ENCODE data around the gene CFAP210.

Gene CFAP210

GRCh38 chr2:169694113-169694893 lies at the start of gene CFAP210, which contains the start of gene PHOSPHO2:
CFAP210 (minus strand) TSS chr2:169694405; CDS start chr2:169694327, 78 bp downstream.
PHOSPHO2 (plus strand) TSS chr2:169694469; CDS start chr2:169700972, 6,503 bp downstream.
- peak; percentile 94 for DNase-seq (ENCODE audit: low spot score)

- DNase-seq (ENCODE audit: low spot score), result no peak
Observed at GRCh38 chr2:169743549-169743948, 49.3 kb upstream of the CFAP210 start.

- DNase-seq (ENCODE audit: low spot score), result no peak
Observed at GRCh38 chr2:169739351-169739750, 45.1 kb upstream of the CFAP210 start.

GRCh38 chr2:169738566-169739229 lies 44.5 kb upstream of the CFAP210 start:
- DNase-seq (ENCODE audit: low spot score), result no peak

GRCh38 chr2:169736902-169737301 lies 42.7 kb upstream of the CFAP210 start:
- no peak for DNase-seq (ENCODE audit: low spot score)

- DNase-seq (ENCODE audit: low spot score), result no peak
Observed at GRCh38 chr2:169735623-169736022, 41.4 kb upstream of the CFAP210 start.

- peak; percentile 23 for DNase-seq (ENCODE audit: low spot score)
Observed at GRCh38 chr2:169734169-169734847, 40.1 kb upstream of the CFAP210 start.

- DNase-seq (ENCODE audit: low spot score), result peak; percentile 7
Observed at GRCh38 chr2:169732583-169733358, 38.6 kb upstream of the CFAP210 start.

GRCh38 chr2:169732075-169732474 lies 37.9 kb upstream of the CFAP210 start:
- no peak for DNase-seq (ENCODE audit: low spot score)

GRCh38 chr2:169729274-169729605 lies 35.0 kb upstream of the CFAP210 start:
- no peak for DNase-seq (ENCODE audit: low spot score)

GRCh38 chr2:169727065-169727464 lies 32.9 kb upstream of the CFAP210 start:
- DNase-seq (ENCODE audit: low spot score), result no peak

- no peak for DNase-seq (ENCODE audit: low spot score)
Observed at GRCh38 chr2:169721016-169721415, 26.8 kb upstream of the CFAP210 start.

- no peak for DNase-seq (ENCODE audit: low spot score)
Observed at GRCh38 chr2:169718930-169719504, 24.8 kb upstream of the CFAP210 start.

- DNase-seq (ENCODE audit: low spot score), result no peak
Observed at GRCh38 chr2:169717691-169718063, 23.5 kb upstream of the CFAP210 start.

GRCh38 chr2:169716938-169717690 lies 22.9 kb upstream of the CFAP210 start:
- DNase-seq (ENCODE audit: low spot score), result no peak

GRCh38 chr2:169716238-169716886 lies 22.2 kb upstream of the CFAP210 start:
- no peak for DNase-seq (ENCODE audit: low spot score)

- DNase-seq (ENCODE audit: low spot score), result no peak
Observed at GRCh38 chr2:169715379-169716237, 21.4 kb upstream of the CFAP210 start.

- no peak for DNase-seq (ENCODE audit: low spot score)
Observed at GRCh38 chr2:169714699-169715098, 20.5 kb upstream of the CFAP210 start.

- no peak for DNase-seq (ENCODE audit: low spot score)
Observed at GRCh38 chr2:169713331-169713730, 19.1 kb upstream of the CFAP210 start.

All from germinal center (tissue), 1 donor.